ENCODE measurements around the gene ANKEF1. TPM values are rescaled to one million over a fixed set of nuclear protein-coding genes. Genes with fewer than 3 reads are reported as not detected.

The ANKEF1 gene
- total and polyA plus RNA-seq, 12 donors: 0.61 to 10.5 (median 3.2) TPM

DNA sequence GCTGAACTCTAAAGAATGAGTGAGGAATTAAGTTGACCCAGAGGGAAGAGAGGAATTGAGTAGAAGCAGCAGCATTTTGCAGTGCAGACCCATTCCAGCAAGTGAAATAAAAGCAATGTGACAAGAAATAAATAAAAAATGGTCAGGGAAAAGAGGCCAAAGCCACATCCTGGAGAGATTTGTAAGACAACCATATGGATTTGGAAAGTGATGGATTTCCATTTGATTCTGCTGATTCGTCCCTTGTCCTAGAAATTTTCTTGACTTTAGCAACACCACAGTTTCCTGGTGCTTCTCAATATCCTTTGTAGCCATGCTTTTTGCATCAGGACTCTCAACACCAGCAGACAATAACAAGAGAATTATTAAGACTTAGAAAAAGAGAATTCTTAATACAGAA is 29.8 kb downstream of the ANKEF1 start:
- WGBS, 4 donors: 49 to 89% (median 69%) methylated on average over 1 of the region's 1 CpG
- no peak overlapping the region for H3K4me3 ChIP-seq
- intact Hi-C loops (cut with DNase I): no loop called here

DNA sequence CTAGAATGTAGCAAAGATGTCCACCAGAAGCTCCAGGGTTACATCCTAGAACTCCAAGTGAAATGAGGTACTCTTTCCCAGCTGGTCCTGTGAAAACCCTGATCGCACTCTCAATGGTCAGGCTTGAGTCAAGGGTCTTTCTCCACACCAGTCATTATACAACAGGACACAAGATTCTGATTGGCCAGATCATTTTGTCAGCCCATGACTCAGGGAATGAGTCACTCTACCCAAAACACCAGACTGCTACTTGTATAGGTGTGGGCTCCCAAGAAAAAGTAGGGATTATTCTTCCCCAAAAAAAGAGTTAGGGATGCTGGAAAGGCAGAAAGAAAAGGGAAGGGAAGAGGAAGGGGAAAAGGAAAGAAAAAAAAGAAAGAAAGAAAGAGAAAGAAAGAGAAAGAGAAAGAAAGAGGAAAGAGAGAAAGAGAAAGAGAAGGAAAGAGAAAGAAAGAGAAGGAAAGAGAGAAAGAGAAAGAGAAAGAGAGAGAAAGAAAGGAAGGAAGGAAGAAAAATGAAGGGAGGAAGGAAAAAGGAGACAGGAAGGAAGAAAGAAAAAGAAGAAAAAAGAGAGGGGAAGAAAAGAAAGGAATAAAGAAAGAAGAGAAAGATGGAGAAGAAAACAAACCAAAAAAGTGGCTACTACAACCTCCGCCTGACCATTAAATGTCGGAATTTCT is 30.5 kb downstream of the ANKEF1 start:
- H3K4me1 ChIP-seq (replicated peaks in 1 of 2): no peaks in the 10 kb centered on the region
- WGBS, 4 donors: 88 to 91% (median 91%) methylated on average over 3 of the region's 3 CpGs
- intact Hi-C loops (cut with DNase I): no loop called here
- DNase-seq: no peak
- TF ChIP-seq, protein P1, sequence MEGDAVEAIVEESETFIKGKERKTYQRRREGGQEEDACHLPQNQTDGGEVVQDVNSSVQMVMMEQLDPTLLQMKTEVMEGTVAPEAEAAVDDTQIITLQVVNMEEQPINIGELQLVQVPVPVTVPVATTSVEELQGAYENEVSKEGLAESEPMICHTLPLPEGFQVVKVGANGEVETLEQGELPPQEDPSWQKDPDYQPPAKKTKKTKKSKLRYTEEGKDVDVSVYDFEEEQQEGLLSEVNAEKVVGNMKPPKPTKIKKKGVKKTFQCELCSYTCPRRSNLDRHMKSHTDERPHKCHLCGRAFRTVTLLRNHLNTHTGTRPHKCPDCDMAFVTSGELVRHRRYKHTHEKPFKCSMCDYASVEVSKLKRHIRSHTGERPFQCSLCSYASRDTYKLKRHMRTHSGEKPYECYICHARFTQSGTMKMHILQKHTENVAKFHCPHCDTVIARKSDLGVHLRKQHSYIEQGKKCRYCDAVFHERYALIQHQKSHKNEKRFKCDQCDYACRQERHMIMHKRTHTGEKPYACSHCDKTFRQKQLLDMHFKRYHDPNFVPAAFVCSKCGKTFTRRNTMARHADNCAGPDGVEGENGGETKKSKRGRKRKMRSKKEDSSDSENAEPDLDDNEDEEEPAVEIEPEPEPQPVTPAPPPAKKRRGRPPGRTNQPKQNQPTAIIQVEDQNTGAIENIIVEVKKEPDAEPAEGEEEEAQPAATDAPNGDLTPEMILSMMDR (IDR thresholded peaks at IDR 0.05): no peak
- no peaks in the 10 kb centered on the region for H3K36me3 ChIP-seq (replicated peaks in 1 of 2)
- H3K27me3 ChIP-seq: no peaks in the 10 kb centered on the region
- no peak overlapping the region for H3K4me3 ChIP-seq
- no peaks in the 10 kb centered on the region for H3K9me3 ChIP-seq (replicated peaks in 1 of 3)
- no peak overlapping the region for H3K27ac ChIP-seq

More for the DNA sequence above, 29.8 kb downstream of the ANKEF1 start:
- Histone ChIP-seq H3K27ac (no peak overlapping the region), H3K4me1 (replicated peaks in 1 of 2) (no peaks in the 10 kb centered on the region), H3K9me3 (replicated peaks in 1 of 3) (no peaks in the 10 kb centered on the region), H3K36me3 (replicated peaks in 1 of 2) (no peaks in the 10 kb centered on the region), H3K27me3 (no peaks in the 10 kb centered on the region)
- no peak for DNase-seq
- TF ChIP-seq, protein P1 (IDR thresholded peaks at IDR 0.05): no peak
- no peak for TF ChIP-seq POLR2A (IDR thresholded peaks at IDR 0.05)

DNA sequence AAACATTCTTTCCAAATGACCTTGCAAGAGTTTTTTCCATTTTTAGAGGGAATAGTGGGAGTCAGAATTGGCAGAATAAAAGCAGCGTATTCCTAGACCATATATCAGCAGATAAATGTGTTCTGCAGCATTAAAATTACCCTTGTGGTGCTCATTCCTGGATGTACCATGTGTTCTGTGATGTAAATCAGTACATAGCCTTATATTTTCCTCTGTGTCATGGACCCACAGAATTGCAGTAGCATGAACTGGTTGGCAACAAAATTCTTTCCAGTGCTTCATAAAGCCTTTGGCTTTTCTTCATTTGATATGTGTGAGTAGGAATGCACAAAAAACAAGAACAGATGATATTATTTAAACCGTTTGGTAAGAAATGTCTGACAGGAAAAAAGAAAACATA is 32.5 kb downstream of the ANKEF1 start:
- H3K27ac ChIP-seq: no peak overlapping the region
- H3K4me1 ChIP-seq (replicated peaks in 1 of 2): no peaks in the 10 kb centered on the region
- TF ChIP-seq, protein P1 (IDR thresholded peaks at IDR 0.05): no peak
- TF ChIP-seq POLR2A (IDR thresholded peaks at IDR 0.05): no peak
- H3K36me3 ChIP-seq (replicated peaks in 1 of 2): no peaks in the 10 kb centered on the region
- 56 to 70% (median 65%) methylated on average over 2 of the region's 2 CpGs for WGBS, 4 donors
- no peak overlapping the region for H3K4me3 ChIP-seq
- DNase-seq: no peak
- no peaks in the 10 kb centered on the region for H3K27me3 ChIP-seq
- intact Hi-C loops (cut with DNase I): no loop called here
- no peaks in the 10 kb centered on the region for H3K9me3 ChIP-seq (replicated peaks in 1 of 3)

DNA sequence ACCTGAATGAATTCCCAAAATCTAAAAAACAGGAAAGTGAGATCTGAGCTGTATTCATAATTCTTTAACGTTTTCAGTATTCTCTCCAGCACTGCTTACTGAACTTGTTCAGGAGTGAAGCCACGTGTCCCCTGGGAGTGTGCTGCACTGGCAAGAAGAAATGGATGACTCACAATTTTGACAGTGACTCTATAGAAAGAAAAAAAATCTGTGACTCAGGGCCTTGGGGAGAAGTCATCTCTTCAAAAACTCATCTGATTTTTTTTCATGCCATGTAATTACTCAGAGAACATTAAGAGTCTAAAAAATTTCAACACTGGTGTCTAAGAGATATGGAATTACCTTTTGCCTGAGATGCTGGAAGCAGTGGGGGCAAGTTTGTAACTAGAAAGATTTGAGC is 39.7 kb downstream of the ANKEF1 start:
- intact Hi-C loops (cut with DNase I): no loop called here
- no peaks in the 10 kb centered on the region for H3K36me3 ChIP-seq (replicated peaks in 1 of 2)
- no peaks in the 10 kb centered on the region for H3K4me1 ChIP-seq (replicated peaks in 1 of 2)
- no peaks in the 10 kb centered on the region for H3K9me3 ChIP-seq (replicated peaks in 1 of 3)
- H3K27ac ChIP-seq: no peak overlapping the region
- H3K4me3 ChIP-seq: no peak overlapping the region
- TF ChIP-seq POLR2A (IDR thresholded peaks at IDR 0.05): no peak
- TF ChIP-seq, protein P1 (IDR thresholded peaks at IDR 0.05): no peak
- peak; percentile 57 to 82 (median 75) for DNase-seq
- WGBS, 4 donors: 17 to 41% (median 25%) methylated on average over 2 of the region's 2 CpGs
- H3K27me3 ChIP-seq: peaks cover 2% of the 10 kb centered on the region
